ENCODE data around the gene CACNA1C.

DNA sequence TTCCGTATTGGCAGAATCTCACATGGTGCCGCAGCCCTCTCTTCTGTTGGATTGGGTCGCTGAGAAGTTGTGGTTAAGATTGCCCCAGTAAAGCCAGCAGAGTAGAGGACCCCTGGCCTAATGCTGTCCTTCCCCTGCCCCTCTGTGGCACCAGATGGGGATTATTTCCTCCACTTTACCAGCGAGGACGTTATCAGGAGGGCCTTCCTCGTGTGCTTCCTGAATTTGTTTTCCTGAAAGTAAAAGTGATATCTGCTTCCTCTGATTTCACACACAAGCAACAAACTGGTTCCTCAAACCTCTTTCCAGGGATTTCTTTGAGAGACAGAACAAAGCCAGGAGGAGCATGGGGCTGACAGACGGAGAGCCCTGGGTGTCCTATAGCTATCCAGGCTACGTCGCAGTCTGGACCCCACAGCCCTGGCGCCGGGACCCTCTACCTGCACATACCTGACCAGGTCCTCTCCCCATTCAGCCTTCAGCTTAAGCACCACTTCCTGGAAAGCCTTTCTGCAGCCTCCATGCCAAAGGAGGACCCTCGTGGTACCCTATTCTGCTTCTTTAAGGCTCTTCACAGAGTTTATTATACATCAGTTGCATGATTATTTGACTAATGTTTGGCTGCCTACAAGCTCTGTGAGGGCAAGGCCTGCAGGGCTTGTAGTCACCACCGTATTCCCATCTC lies 427.2 kb downstream of the CACNA1C start:
- no peak for TF ChIP-seq CTCF (IDR thresholded peaks at IDR 0.05)
- no peak for TF ChIP-seq POLR2AphosphoS5 (IDR thresholded peaks at IDR 0.05)
- TF ChIP-seq POLR2A (IDR thresholded peaks at IDR 0.05; ENCODE audit: low read depth): no peak
